Lung (tissue), 12 donors: ENCODE data around the gene CACNB4. TPM values are rescaled to one million over a fixed set of nuclear protein-coding genes. Genes with fewer than 3 reads are reported as not detected.

Experiments
- ATAC-seq: fragments of 200-7000 bp; cut with Tn5 transposase; one replicate; pipeline ENCODE4 v1.9.1; 2020; ENCODE audit warnings: moderate number of reproducible peaks; ENCODE audit not compliant: insufficient read depth, low FRiP score
- DNase-seq, 3 donors: peaks; one replicate each; pipeline ENCODE4 v3.0.0-alpha.2; 2013 to 2017
- H3K27ac ChIP-seq, 2 donors: one replicate each; pipeline ENCODE4 v1.5.1; 2013; ENCODE audit warnings: mild to moderate bottlenecking in 2 of 2, moderate library complexity in 2 of 2, control low read depth in 1 of 2, inconsistent platforms in 1 of 2, low read depth in 1 of 2, low read length in 1 of 2
- H3K27me3 ChIP-seq, 3 donors: one replicate each; pipeline ENCODE4 v1.5.1; 2013; ENCODE audit warnings: low read length in 2 of 3; ENCODE audit not compliant: control insufficient read depth in 3 of 3, insufficient read depth in 3 of 3
- H3K36me3 ChIP-seq, 4 donors: one replicate each; pipeline ENCODE4 v1.5.1; 2013; ENCODE audit warnings: low read length in 4 of 4, mild to moderate bottlenecking in 1 of 4, moderate library complexity in 1 of 4; ENCODE audit not compliant: control insufficient read depth in 4 of 4, insufficient read depth in 4 of 4
- H3K4me1 ChIP-seq, 5 donors: one replicate each; pipeline ENCODE4 v1.5.1; 2013; ENCODE audit warnings: low read length in 5 of 5, mild to moderate bottlenecking in 2 of 5, moderate library complexity in 1 of 5; ENCODE audit not compliant: control insufficient read depth in 5 of 5, insufficient read depth in 5 of 5
- H3K4me3 ChIP-seq: one replicate; pipeline ENCODE4 v1.5.1; 2013; ENCODE audit warnings: mild to moderate bottlenecking, control low read depth, moderate library complexity
- H3K9ac ChIP-seq, 2 donors: one replicate each; pipeline ENCODE4 v1.5.1; 2013; ENCODE audit warnings: low read length in 2 of 2, control low read depth in 1 of 2; ENCODE audit not compliant: insufficient read depth in 1 of 2
- H3K9me3 ChIP-seq, 4 donors: one replicate each; pipeline ENCODE4 v1.5.1; 2013; ENCODE audit warnings: low read length in 3 of 4, mild to moderate bottlenecking in 1 of 4, moderate library complexity in 1 of 4; ENCODE audit not compliant: control insufficient read depth in 4 of 4, insufficient read depth in 3 of 4
- WGBS, 2 donors: extraction: QIAGEN DNeasy Blood & Tissue Kit; methylation state at CpG; one replicate each; pipeline ENCODE4 v1.1.7; 2013; 5-methylcytosine and 5-hydroxymethylcytosine counted together
- polyA plus RNA-seq, 2 donors: library from polyadenylated mRNA; stranded (reverse); fragments of 200-250 nt; gene quantifications; one replicate each; pipeline ENCODE4 v1.2.1, GENCODE V29; 2013
- total RNA-seq, 2 donors: library from RNA; depleted of rRNA in 1 of 2; stranded (reverse); fragments of >200 nt in 1 of 2; gene quantifications; one replicate each; pipeline ENCODE4 v1.2.1, GENCODE V29; 2014 to 2021
- TF ChIP-seq, protein P1 (sequence below): IDR thresholded peaks from 2 replicates; pipeline ENCODE4 v1.5.1; 2012; ENCODE audit warnings: mild to moderate bottlenecking; ENCODE audit errors: control extremely low read depth, extremely low read depth
- donor health status: control.
- donor health status: control.
- donor health status: Bipolar disorder and iron deficiency.
- donor health status: healthy.
- donor health status: DM: yes; HTN: yes; CAD: no.

CACNB4 gene
- total and polyA plus RNA-seq, 4 donors: 0.57 to 10.9 (median 5.5) TPM

DNA sequence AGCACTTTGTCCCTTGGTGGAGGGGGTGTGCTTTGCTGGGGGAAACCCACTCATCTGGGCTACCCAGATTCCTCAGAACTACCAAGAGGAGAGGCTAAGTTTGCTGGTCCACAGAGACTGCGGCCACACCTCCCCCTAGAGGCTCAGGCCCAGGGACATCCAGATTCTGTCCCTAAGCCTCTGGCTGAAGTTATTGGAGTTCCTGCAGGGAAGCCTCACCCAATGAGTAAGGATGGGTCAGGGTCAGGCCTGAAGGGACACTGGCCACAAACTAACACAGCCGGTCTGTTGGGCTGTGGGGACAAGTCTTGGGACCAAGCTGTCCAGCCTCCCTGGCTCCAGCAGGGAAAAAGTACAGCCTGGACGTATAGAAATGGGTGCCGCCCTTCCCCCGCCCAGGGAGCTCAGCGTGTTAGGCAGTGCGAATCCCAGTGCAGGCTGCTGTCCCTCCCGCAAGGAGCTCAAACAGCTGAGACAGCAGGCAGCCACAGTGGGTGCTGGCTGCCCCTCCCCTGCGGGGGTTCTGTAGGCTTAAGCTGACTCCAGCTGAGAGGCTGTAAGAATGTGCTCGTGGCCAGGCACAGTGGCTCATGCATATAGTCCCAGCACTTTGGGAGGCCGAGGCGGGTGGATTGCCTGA lies 183.7 kb downstream of the CACNB4 start:
- Histone ChIP-seq H3K27ac (no peak overlapping the region), H3K9me3 (peaks cover 0 to 2% (median 0%) of the 10 kb centered on the region in 4 donors), H3K4me1 (peaks cover 0 to 6% (median 0%) of the 10 kb centered on the region in 5 donors), H3K4me3 (no peak overlapping the region), H3K27me3 (no peaks in the 10 kb centered on the region), H3K36me3 (no peaks in the 10 kb centered on the region), H3K9ac (no peak overlapping the region)
- 93 to 97% methylated on average over 12 of the region's 12 CpGs for WGBS, 2 donors
- no peak for ATAC-seq
- TF ChIP-seq, protein P1, sequence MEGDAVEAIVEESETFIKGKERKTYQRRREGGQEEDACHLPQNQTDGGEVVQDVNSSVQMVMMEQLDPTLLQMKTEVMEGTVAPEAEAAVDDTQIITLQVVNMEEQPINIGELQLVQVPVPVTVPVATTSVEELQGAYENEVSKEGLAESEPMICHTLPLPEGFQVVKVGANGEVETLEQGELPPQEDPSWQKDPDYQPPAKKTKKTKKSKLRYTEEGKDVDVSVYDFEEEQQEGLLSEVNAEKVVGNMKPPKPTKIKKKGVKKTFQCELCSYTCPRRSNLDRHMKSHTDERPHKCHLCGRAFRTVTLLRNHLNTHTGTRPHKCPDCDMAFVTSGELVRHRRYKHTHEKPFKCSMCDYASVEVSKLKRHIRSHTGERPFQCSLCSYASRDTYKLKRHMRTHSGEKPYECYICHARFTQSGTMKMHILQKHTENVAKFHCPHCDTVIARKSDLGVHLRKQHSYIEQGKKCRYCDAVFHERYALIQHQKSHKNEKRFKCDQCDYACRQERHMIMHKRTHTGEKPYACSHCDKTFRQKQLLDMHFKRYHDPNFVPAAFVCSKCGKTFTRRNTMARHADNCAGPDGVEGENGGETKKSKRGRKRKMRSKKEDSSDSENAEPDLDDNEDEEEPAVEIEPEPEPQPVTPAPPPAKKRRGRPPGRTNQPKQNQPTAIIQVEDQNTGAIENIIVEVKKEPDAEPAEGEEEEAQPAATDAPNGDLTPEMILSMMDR: no peak
- DNase-seq: no peak

DNA sequence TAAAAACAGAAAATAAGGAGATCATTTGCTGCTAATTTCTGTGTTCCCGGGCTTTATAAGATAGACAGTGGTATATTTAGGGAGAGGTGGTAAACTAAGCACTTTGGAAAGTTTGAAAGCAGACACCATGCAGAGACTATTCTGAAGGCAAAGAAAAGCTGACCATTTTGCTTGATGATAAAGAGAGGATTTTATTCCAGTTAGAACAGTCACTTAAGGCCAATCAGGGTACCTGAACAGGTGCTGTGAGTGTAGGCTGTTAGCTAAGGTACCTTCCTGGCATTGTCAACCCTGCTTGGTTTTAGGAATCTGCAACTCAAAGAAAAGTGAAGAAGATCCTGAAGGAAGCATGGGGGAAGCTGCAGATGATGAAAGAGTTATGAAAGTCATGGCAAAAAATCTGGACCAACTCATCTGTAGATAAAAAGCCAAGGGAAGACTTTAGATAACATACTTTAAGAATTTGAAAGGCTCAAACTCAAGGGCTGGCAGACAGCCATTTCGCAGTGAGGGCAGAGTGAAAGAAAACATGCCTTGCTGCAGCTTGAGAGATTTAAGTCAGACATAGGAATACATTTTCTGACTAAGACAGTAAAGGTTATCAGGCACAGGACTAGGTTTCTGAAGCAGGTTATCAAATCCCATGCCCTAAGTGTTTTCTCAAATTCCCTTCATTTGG lies 190.5 kb downstream of the CACNB4 start:
- H3K4me1 ChIP-seq: peaks cover 0 to 10% (median 3%) of the 10 kb centered on the region in 5 donors
- H3K27me3 ChIP-seq: no peaks in the 10 kb centered on the region
- 74 to 91% methylated on average over 2 of the region's 2 CpGs for WGBS, 2 donors
- H3K27ac ChIP-seq: no peak overlapping the region
- H3K4me3 ChIP-seq: no peak overlapping the region
- ATAC-seq (no peak), DNase-seq (no peak)
- TF ChIP-seq, protein P1: no peak
- H3K9me3 ChIP-seq: no peaks in the 10 kb centered on the region
- no peak overlapping the region for H3K9ac ChIP-seq
- no peaks in the 10 kb centered on the region for H3K36me3 ChIP-seq

DNA sequence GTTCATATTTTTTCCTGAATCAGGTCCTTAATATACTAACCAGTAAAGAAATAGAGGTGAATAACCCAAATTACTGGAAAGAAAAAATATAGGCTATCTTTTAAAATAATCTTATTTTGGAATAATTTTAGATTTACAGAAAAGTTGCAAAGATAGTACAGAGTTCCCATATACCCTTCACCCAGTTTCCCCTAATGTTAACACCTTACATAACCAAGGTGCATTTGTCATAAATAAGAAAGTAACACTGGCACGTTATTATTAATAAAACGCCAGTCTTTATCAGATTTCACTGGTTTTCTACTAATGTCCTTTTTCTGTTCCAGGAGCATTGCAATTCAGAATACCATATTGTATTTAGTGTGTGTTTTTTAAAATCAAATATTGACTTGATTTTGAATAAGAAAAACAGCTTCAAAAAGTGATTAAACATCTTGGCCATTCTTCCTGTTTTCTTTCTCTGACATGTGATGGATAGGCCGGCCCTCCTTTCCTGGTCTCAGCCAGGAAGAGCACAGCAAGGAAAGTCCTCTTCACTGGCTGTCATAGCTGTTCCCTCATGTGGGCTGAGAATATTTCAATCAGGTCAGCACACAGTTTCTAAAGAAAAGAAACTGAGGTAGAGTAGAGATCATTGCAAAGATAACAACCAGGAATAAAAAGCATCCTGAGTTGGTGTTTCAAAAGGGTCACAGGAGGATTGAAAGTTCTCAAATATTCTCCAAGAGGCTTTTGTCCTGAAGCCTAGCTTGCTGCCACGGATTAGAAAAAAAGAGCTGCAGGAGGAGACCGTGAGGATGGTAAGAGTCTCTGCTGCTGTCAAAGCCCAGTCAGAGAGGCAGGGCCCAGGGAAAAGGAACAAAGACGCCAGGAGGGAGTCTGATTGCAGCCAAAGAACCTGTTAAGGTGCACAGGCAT lies 191.3 kb downstream of the CACNB4 start:
- H3K9me3 ChIP-seq: no peaks in the 10 kb centered on the region
- H3K27me3 ChIP-seq: no peaks in the 10 kb centered on the region
- no peak overlapping the region for H3K27ac ChIP-seq
- WGBS, 2 donors: 60 to 72% methylated on average over 6 of the region's 6 CpGs
- no peak for DNase-seq
- TF ChIP-seq, protein P1: no peak
- no peak for ATAC-seq
- no peak overlapping the region for H3K4me3 ChIP-seq
- H3K4me1 ChIP-seq: peaks cover 0 to 16% (median 3%) of the 10 kb centered on the region in 5 donors
- no peak overlapping the region for H3K9ac ChIP-seq
- H3K36me3 ChIP-seq: no peaks in the 10 kb centered on the region
